Endothelial cell of hepatic sinusoid (primary cell): ENCODE data around the gene ODC1.

ENCODE experiments used
- in situ Hi-C: cut with HindIII; loops from 2 replicates; pipeline ENCODE4 v1.10.0; 2017; ENCODE audit warnings: low sequenced_read_pairs

Gene ODC1

GRCh38 chr2:10480359-10480949, 32.3 kb upstream of the ODC1 start:
- in situ Hi-C loops, result no loop called here

GRCh38 chr2:10478916-10479315, 30.8 kb upstream of the ODC1 start:
- in situ Hi-C loops, result no loop called here

- in situ Hi-C loops, result no loop called here
Measured at GRCh38 chr2:10478298-10478625, 30.1 kb upstream of the ODC1 start.

GRCh38 chr2:10477443-10478297, 29.5 kb upstream of the ODC1 start:
- in situ Hi-C loops, result no loop called here

GRCh38 chr2:10476723-10477442, 28.8 kb upstream of the ODC1 start:
- in situ Hi-C loops, result no loop called here

GRCh38 chr2:10475811-10476660, 27.9 kb upstream of the ODC1 start:
- in situ Hi-C loops, result no loop called here

- in situ Hi-C loops, result no loop called here
Measured at GRCh38 chr2:10475221-10475722, 27.1 kb upstream of the ODC1 start.

- in situ Hi-C loops, result no loop called here
Measured at GRCh38 chr2:10473121-10473756, 25.1 kb upstream of the ODC1 start.

- in situ Hi-C loops, result no loop called here
Measured at GRCh38 chr2:10471955-10472354, 23.8 kb upstream of the ODC1 start.

GRCh38 chr2:10471046-10471571, 23.0 kb upstream of the ODC1 start:
- in situ Hi-C loops, result no loop called here

GRCh38 chr2:10469955-10470608, 22.0 kb upstream of the ODC1 start:
- in situ Hi-C loops, result no loop called here

- in situ Hi-C loops, result no loop called here
Measured at GRCh38 chr2:10469301-10469700, 21.2 kb upstream of the ODC1 start.

GRCh38 chr2:10467401-10467800, 19.3 kb upstream of the ODC1 start:
- in situ Hi-C loops, result no loop called here

- in situ Hi-C loops, result no loop called here
Measured at GRCh38 chr2:10466801-10467200, 18.7 kb upstream of the ODC1 start.

- in situ Hi-C loops, result no loop called here
Measured at GRCh38 chr2:10465910-10466309, 17.8 kb upstream of the ODC1 start.

- in situ Hi-C loops, result no loop called here
Measured at GRCh38 chr2:10462178-10463083, 14.3 kb upstream of the ODC1 start.

GRCh38 chr2:10460366-10460796, 12.3 kb upstream of the ODC1 start:
- in situ Hi-C loops, result no loop called here

GRCh38 chr2:10457846-10458598, 9.9 kb upstream of the ODC1 start:
- in situ Hi-C loops, result no loop called here
